Stimulated activated CD4-positive, alpha-beta T cell treated with anti-CD3 and anti-CD28 coated beads, TNF-alpha, amount 100 ng/mL, for 4 hours (primary cell): ENCODE measurements around the gene NELL1.

Experiments
- DNase-seq, 3 experiments: peaks; one replicate each; pipeline ENCODE4 v3.0.0-alpha.2; 2020; ENCODE audit warnings: low read depth in 3 of 3

NELL1 gene

GRCh38 chr11:20873054-20873453, 203.7 kb downstream of the NELL1 start:
- no peak for DNase-seq

- no peak for DNase-seq
Observed at GRCh38 chr11:20874358-20874757, 205.0 kb downstream of the NELL1 start.

GRCh38 chr11:20875889-20876288, 206.5 kb downstream of the NELL1 start:
- no peak for DNase-seq

- no peak for DNase-seq
Observed at GRCh38 chr11:20876738-20877137, 207.4 kb downstream of the NELL1 start.

- no peak for DNase-seq
Observed at GRCh38 chr11:20880094-20880493, 210.7 kb downstream of the NELL1 start.

GRCh38 chr11:20881328-20882079, 212.1 kb downstream of the NELL1 start:
- DNase-seq = no peak

DNA sequence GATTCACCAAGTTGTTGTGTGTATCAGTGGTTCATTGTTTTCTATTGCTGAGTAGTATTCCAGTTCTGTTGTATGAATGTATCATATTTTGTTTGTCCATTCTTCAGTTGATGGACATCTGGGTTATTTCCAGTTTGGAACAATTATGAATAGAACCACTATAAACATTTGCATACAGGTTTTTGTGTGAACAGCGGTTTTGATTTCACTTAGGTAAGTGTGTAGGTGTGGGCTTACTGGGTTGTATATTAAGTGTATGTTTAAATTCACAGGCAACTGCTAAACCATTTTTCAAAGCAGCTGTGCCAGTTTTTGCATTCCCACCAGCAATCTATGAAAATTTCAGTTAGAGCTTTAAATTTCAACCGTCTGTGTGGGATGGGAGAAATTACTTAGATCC, 217.8 kb downstream of the NELL1 start:
- no peak for DNase-seq

DNA sequence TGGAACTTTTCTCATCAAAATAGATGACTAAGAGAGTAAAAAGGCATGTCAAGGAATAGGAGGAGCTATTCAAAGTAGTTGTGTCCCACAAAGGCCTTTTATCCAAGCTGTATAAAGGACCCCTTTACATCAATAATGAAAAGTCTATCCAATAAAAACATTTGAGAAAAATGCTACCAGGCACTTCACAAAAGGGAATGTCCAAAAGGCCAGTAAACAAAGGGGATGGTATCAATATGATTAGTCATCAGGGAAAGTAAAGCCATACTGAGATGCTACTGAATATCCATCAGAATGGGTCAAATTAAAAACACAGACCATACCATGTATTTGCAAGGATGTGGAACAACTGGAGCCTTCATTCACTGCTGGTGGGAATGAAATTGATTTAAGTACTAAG, 224.9 kb downstream of the NELL1 start:
- DNase-seq = no peak

- no peak for DNase-seq
Observed at GRCh38 chr11:20909995-20910726, 240.8 kb downstream of the NELL1 start.

DNA sequence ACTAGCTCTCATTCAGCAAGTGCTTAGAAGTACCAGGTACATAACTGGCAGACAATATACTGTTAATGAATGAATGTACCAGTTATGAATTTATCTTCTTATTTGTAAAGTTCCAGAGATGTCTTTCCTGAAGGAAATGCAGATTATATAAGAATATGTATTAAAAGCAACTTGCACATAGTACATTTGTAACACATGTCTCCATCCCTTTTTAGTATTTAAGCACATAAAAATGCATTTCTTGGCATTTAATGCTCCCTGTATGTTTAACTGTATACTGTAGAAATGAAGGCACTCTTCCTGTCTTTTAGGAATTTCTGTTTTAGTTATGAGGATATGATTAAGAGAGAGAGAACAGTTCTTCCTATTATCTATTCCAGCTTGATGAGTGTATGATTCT, 241.3 kb downstream of the NELL1 start:
- DNase-seq = no peak

GRCh38 chr11:20912065-20912821, 242.9 kb downstream of the NELL1 start:
- no peak for DNase-seq

GRCh38 chr11:20912922-20913512, 243.6 kb downstream of the NELL1 start:
- no peak for DNase-seq

GRCh38 chr11:20917306-20917705, 247.9 kb downstream of the NELL1 start:
- DNase-seq = no peak

GRCh38 chr11:20926799-20927540, 257.6 kb downstream of the NELL1 start:
- DNase-seq = no peak

GRCh38 chr11:20931029-20931428, 261.6 kb downstream of the NELL1 start:
- no peak for DNase-seq

DNA sequence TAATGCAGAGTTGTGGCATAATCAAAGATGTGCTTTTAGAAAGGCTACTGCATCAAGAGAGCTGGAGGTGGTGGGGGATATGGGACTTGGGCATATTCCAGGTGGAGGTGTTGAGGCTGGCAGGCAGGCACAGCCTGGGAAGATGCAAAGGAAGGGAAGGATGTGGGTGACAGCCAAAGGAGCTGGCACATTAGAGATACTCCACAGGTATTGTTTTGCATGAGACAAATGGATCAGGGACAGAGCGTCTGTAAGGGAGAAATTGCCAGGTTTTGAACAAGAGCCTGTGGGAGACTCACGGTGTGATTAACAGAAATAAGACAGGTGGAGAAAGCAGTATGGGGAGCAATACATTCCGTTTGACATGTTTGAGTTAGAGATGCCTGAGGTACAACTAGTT, 263.7 kb downstream of the NELL1 start:
- no peak for DNase-seq

DNA sequence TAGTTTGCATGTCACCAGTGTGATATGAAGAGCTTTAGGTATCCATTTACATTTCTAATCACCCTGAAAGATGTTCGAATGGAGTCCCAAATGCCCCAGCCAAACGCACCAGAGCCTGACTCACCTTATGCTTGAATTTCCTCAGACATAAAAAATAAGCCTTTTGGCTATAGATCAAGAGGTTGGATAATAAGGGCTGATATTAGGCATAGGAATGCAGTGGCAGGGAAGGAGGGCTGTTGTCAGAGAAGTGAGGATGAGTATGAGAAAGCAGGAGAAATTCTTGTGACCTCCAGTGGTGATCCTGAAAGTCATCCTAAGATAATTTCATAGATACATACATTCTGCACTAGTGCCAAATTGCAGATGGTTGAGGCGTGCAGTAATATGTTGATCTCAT, 264.6 kb downstream of the NELL1 start:
- DNase-seq = no peak

DNA sequence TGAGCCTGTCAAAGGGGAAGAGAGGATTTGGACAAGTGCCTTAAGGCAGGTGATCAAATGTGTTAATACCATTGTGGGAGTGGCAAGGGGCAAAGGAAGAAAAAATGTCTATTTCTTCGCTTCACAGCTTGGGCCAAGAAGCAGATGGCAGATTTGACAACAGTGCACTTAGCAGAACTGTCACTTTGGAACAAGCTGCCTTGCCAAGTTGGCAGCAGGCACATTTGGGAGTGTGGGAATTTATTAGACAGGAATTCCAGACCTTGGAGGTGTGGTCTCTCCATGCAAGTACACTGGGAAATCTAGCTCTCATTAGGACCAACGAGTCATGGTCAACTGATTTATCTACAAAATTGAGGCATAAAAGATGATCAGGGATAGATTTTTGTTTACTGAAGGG, 265.1 kb downstream of the NELL1 start:
- no peak for DNase-seq

- DNase-seq = no peak
Observed at GRCh38 chr11:20937826-20938225, 268.4 kb downstream of the NELL1 start.

- no peak for DNase-seq
Observed at GRCh38 chr11:20949585-20949984, 280.2 kb downstream of the NELL1 start.

GRCh38 chr11:20962581-20962980, 293.2 kb downstream of the NELL1 start:
- no peak for DNase-seq

- DNase-seq = no peak
Observed at GRCh38 chr11:20963596-20963995, 294.2 kb downstream of the NELL1 start.
